HepG2 (cell line): ENCODE measurements around the gene PRM3. TPM values are rescaled to one million over a fixed set of nuclear protein-coding genes. Genes with fewer than 3 reads are reported as not detected.
A peak's percentile ranks its signal among the peaks of the same experiment; 100 is the strongest.

Experiments used
- DNMT3B ChIP-seq: conservative IDR thresholded peaks from 2 replicates; pipeline ENCODE4 v1.6.1; 2016; ENCODE audit warnings: missing biosample characterization, control low read depth
- FOXK1 ChIP-seq: sonication (generic); formaldehyde crosslinking; IDR thresholded peaks from 2 replicates; pipeline ENCODE4 v1.4.0; 2020; ENCODE audit warnings: low read depth, missing genetic modification reagents, borderline replicate concordance
- LCORL ChIP-seq, 2 experiments: fragments of 450-650 bp in 1 of 2; sonication (generic) in 1 of 2; formaldehyde crosslinking in 1 of 2; IDR thresholded peaks; 2 replicates each; pipeline versions ENCODE4 v1.5.0 to v1.6.1; 2017 to 2020; ENCODE audit warnings: antibody characterized with exemption in 1 of 2, missing genetic modification reagents in 1 of 2
- MAZ ChIP-seq, 2 experiments: sonication (generic) in 1 of 2; formaldehyde crosslinking in 1 of 2; IDR thresholded peaks; 2 replicates each; pipeline versions ENCODE4 v1.5.0 to v1.6.1; 2012 to 2020; ENCODE audit warnings: low read depth in 2 of 2, mild to moderate bottlenecking in 2 of 2, borderline replicate concordance in 1 of 2, improper control_type of control experiment in 1 of 2, low read length in 1 of 2, missing genetic modification reagents in 1 of 2, moderate library complexity in 1 of 2
- MEIS2 ChIP-seq: sonication (generic); formaldehyde crosslinking; IDR thresholded peaks from 2 replicates; pipeline ENCODE4 v1.9.0; 2021; ENCODE audit warnings: mild to moderate bottlenecking, missing genetic modification reagents
- MYNN ChIP-seq: sonication (generic); formaldehyde crosslinking; IDR thresholded peaks from 2 replicates; pipeline ENCODE4 v1.4.0; 2020; ENCODE audit warnings: mild to moderate bottlenecking, low read depth, missing genetic modification reagents
- RXRA ChIP-seq: sonication (generic); formaldehyde crosslinking; IDR thresholded peaks from 2 replicates; pipeline ENCODE4 v1.5.1; 2020; ENCODE audit warnings: missing genetic modification reagents
- SP4 ChIP-seq: sonication (generic); formaldehyde crosslinking; IDR thresholded peaks from 2 replicates; pipeline ENCODE4 v1.8.1; 2023; ENCODE audit warnings: mild to moderate bottlenecking, missing genetic modification reagents
- ZFP37 ChIP-seq: sonication (generic); formaldehyde crosslinking; IDR thresholded peaks from 2 replicates; pipeline ENCODE4 v1.4.0; 2020; ENCODE audit warnings: missing genetic modification reagents, borderline replicate concordance
- ZNF12 ChIP-seq: sonication (generic); formaldehyde crosslinking; IDR thresholded peaks from 2 replicates; pipeline ENCODE4 v1.5.0; 2020; ENCODE audit warnings: missing genetic modification reagents
- ZNF230 ChIP-seq: sonication (generic); formaldehyde crosslinking; IDR thresholded peaks from 2 replicates; pipeline ENCODE4 v1.4.0; 2020; ENCODE audit warnings: mild to moderate bottlenecking, missing genetic modification reagents
- ZNF264 ChIP-seq: sonication (generic); formaldehyde crosslinking; IDR thresholded peaks from 2 replicates; pipeline ENCODE4 v1.4.0; 2020; ENCODE audit warnings: missing genetic modification reagents
- ZNF354B ChIP-seq: sonication (generic); formaldehyde crosslinking; IDR thresholded peaks from 2 replicates; pipeline ENCODE4 v1.8.0; 2022; ENCODE audit warnings: mild to moderate bottlenecking, missing genetic modification reagents
- ZNF547 ChIP-seq: sonication (generic); formaldehyde crosslinking; IDR thresholded peaks from 2 replicates; pipeline ENCODE4 v1.5.1; 2020; ENCODE audit warnings: mild to moderate bottlenecking, missing genetic modification reagents
- polyA plus RNA-seq, 8 experiments: library from polyadenylated mRNA; depleted of rRNA in 3 of 8; stranded (reverse) in 7 of 8; unstranded in 1 of 8; fragments of >200 nt; fragmentation: Illumina TruSeq in 4 of 8; extraction: Trizol in 4 of 8; gene quantifications; 2 replicates each; pipeline versions ENCODE4 v1.2.1 to v1.2.3, GENCODE V29; 2011 to 2016; ENCODE audit warnings: low read depth in 4 of 8, missing spikeins in 1 of 8, mixed read lengths in 1 of 8; ENCODE audit not compliant: insufficient read depth in 1 of 8
- total RNA-seq, 5 experiments: library from RNA; depleted of rRNA; stranded (reverse); fragments of >200 nt; fragmentation: Illumina TruSeq; extraction: Trizol; gene quantifications; 2 replicates each; pipeline ENCODE4 v1.2.3, GENCODE V29; 2016; ENCODE audit warnings: low read depth in 1 of 5
- TF ChIP-seq, protein P1 (sequence below): IDR thresholded peaks from 2 replicates; pipeline ENCODE4 v1.6.1; 2016; ENCODE audit warnings: mild to moderate bottlenecking
- TF ChIP-seq, protein P2 (sequence below): sonication (generic); formaldehyde crosslinking; IDR thresholded peaks from 2 replicates; pipeline ENCODE4 v1.8.0; 2022; ENCODE audit warnings: mild to moderate bottlenecking, missing genetic modification reagents, moderate library complexity
- TF ChIP-seq, protein P3 (sequence below): sonication (generic); formaldehyde crosslinking; IDR thresholded peaks from 2 replicates; pipeline ENCODE4 v1.5.1; 2020; ENCODE audit warnings: mild to moderate bottlenecking, missing genetic modification reagents, moderate library complexity
- TF ChIP-seq, protein P4 (sequence below): sonication (generic); formaldehyde crosslinking; conservative IDR thresholded peaks from 2 replicates; pipeline ENCODE4 v1.8.0; 2022; ENCODE audit warnings: missing genetic modification reagents
- TF ChIP-seq, protein P5 (sequence below): sonication (generic); formaldehyde crosslinking; IDR thresholded peaks from 2 replicates; pipeline ENCODE4 v1.4.0; 2020; ENCODE audit warnings: mild to moderate bottlenecking, missing genetic modification reagents

Gene PRM3
- total and polyA plus RNA-seq, 2 of the 13 experiments (the other 11 are each of a cell fraction or from before 2014, with no cell fraction given), result not detected

DNA sequence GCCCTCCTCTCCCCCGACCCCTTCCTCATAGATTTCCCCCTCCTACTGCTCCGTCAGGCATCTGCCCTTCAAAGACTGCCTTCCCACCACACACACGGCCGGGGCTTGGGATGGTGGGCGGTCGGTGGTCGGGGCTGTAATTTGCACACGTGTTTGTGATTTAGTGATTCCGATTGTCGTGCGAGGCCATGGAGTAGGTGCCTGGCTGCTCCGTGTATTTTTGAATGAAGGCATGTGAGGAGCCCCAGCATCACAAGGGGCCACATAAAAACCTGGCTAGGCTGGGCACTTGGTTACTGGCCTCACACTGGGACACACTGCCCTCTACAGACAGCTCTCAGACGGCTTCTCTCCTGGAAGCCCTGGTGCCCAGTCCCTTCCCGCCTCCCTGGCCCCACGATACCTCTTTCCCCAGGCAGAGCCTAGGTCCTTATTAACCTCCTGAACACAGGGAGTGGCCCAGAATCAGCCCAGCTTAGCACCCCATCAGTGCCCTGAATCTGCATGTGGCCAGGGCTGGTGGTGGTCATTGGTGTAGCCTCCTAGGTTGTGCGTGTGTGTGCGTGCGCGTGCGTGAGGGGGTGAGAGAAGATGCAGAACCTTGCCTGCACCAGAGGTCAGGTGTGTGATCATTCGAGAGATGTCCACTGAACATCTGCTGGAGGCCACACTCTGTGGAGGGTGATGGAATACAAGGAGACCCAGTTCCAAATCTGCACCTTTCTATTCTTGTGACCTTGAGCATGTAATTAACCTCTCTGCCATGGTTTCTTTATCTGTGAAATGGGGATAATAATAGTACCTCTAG lies 16.1 kb downstream of the PRM3 start (continued):
- peak; percentile 85 for TF ChIP-seq ZNF264
- TF ChIP-seq, protein P1, sequence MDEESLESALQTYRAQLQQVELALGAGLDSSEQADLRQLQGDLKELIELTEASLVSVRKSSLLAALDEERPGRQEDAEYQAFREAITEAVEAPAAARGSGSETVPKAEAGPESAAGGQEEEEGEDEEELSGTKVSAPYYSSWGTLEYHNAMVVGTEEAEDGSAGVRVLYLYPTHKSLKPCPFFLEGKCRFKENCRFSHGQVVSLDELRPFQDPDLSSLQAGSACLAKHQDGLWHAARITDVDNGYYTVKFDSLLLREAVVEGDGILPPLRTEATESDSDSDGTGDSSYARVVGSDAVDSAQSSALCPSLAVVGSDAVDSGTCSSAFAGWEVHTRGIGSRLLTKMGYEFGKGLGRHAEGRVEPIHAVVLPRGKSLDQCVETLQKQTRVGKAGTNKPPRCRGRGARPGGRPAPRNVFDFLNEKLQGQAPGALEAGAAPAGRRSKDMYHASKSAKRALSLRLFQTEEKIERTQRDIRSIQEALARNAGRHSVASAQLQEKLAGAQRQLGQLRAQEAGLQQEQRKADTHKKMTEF (CRISPR knock-in tag), result peak; percentile 10; the same call in 1 of the 2 replicates
- TF ChIP-seq, protein P2, sequence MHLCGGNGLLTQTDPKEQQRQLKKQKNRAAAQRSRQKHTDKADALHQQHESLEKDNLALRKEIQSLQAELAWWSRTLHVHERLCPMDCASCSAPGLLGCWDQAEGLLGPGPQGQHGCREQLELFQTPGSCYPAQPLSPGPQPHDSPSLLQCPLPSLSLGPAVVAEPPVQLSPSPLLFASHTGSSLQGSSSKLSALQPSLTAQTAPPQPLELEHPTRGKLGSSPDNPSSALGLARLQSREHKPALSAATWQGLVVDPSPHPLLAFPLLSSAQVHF (CRISPR knock-in tag), result 0 out of 2 replicates have a peak, but pooled peaks have one; percentile 77
- TF ChIP-seq RXRA (CRISPR knock-in tag), result peak; percentile 59
- no peak for TF ChIP-seq MAZ (IDR thresholded peaks at IDR 0.05; ENCODE audit: borderline replicate concordance, low read depth, low read length)
- no peak for TF ChIP-seq MAZ (CRISPR knock-in tag; IDR thresholded peaks at IDR 0.05; ENCODE audit: low read depth)
- TF ChIP-seq ZNF12 (CRISPR knock-in tag), result peak; percentile 41; the same call in 1 of the 2 replicates
- TF ChIP-seq DNMT3B, result peak; percentile 70; the same call in 1 of the 2 replicates
- TF ChIP-seq, protein P3, sequence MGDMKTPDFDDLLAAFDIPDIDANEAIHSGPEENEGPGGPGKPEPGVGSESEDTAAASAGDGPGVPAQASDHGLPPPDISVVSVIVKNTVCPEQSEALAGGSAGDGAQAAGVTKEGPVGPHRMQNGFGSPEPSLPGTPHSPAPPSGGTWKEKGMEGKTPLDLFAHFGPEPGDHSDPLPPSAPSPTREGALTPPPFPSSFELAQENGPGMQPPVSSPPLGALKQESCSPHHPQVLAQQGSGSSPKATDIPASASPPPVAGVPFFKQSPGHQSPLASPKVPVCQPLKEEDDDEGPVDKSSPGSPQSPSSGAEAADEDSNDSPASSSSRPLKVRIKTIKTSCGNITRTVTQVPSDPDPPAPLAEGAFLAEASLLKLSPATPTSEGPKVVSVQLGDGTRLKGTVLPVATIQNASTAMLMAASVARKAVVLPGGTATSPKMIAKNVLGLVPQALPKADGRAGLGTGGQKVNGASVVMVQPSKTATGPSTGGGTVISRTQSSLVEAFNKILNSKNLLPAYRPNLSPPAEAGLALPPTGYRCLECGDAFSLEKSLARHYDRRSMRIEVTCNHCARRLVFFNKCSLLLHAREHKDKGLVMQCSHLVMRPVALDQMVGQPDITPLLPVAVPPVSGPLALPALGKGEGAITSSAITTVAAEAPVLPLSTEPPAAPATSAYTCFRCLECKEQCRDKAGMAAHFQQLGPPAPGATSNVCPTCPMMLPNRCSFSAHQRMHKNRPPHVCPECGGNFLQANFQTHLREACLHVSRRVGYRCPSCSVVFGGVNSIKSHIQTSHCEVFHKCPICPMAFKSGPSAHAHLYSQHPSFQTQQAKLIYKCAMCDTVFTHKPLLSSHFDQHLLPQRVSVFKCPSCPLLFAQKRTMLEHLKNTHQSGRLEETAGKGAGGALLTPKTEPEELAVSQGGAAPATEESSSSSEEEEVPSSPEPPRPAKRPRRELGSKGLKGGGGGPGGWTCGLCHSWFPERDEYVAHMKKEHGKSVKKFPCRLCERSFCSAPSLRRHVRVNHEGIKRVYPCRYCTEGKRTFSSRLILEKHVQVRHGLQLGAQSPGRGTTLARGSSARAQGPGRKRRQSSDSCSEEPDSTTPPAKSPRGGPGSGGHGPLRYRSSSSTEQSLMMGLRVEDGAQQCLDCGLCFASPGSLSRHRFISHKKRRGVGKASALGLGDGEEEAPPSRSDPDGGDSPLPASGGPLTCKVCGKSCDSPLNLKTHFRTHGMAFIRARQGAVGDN (CRISPR knock-in tag), result peak; percentile 95
- TF ChIP-seq ZNF230, result peak; percentile 96
- peak; percentile 38; the same call in 1 of the 2 replicates for TF ChIP-seq SP4 (CRISPR knock-in tag)
- 0 out of 2 replicates have a peak, but pooled peaks have one; percentile 48 for TF ChIP-seq ZNF547
- TF ChIP-seq MYNN, result no peak
- TF ChIP-seq LCORL (IDR thresholded peaks at IDR 0.05), result no peak
- peak; percentile 97 for TF ChIP-seq LCORL (CRISPR knock-in tag; IDR thresholded peaks at IDR 0.05)
- peak; percentile 73 for TF ChIP-seq ZFP37 (CRISPR knock-in tag)
- TF ChIP-seq ZNF354B, result 0 out of 2 replicates have a peak, but pooled peaks have one; percentile 96
- no peak for TF ChIP-seq FOXK1 (CRISPR knock-in tag)
- TF ChIP-seq, protein P4, sequence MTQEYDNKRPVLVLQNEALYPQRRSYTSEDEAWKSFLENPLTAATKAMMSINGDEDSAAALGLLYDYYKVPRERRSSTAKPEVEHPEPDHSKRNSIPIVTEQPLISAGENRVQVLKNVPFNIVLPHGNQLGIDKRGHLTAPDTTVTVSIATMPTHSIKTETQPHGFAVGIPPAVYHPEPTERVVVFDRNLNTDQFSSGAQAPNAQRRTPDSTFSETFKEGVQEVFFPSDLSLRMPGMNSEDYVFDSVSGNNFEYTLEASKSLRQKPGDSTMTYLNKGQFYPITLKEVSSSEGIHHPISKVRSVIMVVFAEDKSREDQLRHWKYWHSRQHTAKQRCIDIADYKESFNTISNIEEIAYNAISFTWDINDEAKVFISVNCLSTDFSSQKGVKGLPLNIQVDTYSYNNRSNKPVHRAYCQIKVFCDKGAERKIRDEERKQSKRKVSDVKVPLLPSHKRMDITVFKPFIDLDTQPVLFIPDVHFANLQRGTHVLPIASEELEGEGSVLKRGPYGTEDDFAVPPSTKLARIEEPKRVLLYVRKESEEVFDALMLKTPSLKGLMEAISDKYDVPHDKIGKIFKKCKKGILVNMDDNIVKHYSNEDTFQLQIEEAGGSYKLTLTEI (CRISPR knock-in tag), result no peak
- peak; percentile 67 for TF ChIP-seq MEIS2 (CRISPR knock-in tag)
- TF ChIP-seq, protein P5, sequence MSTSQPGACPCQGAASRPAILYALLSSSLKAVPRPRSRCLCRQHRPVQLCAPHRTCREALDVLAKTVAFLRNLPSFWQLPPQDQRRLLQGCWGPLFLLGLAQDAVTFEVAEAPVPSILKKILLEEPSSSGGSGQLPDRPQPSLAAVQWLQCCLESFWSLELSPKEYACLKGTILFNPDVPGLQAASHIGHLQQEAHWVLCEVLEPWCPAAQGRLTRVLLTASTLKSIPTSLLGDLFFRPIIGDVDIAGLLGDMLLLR (CRISPR knock-in tag), result peak; percentile 64; the same call in 1 of the 2 replicates
